Endothelial cell of umbilical vein (primary cell): ENCODE measurements around the gene CACHD1. TPM values are rescaled to one million over a fixed set of nuclear protein-coding genes. Genes with fewer than 3 reads are reported as not detected.
"Not testable (repeated sequence)": the region's sequence is repeated elsewhere in the genome, so short reads cannot be mapped to it uniquely, and the experiment has no call there.

Experiments used
- BruUV-seq: library from RNA; stranded (reverse); fragments of 400-500 nt; replicated peaks from 2 replicates; lab custom pipeline; 2021; lab: Mats Ljungman, UMichigan
- CTCF ChIA-PET: fragments of 300-600, 350-600 bp; sonication (Branson Sonifier 250); formaldehyde crosslinking; loops from one replicate; lab custom pipeline; 2021; ENCODE audit warnings: antibody characterized with exemption, inconsistent platforms; lab: Charles Lee
- POLR2A ChIA-PET: fragments of 300-600, 350-600 bp; sonication (Branson Sonifier 250); formaldehyde crosslinking; loops from one replicate; lab custom pipeline; 2021; ENCODE audit warnings: antibody characterized with exemption, inconsistent platforms; lab: Charles Lee
- DNase-seq: peaks from one replicate; pipeline ENCODE4 v3.0.0-alpha.2; 2011; ENCODE audit warnings: low read depth, low spot score
- FAIRE-seq: peaks from 2 replicates; lab custom pipeline; 2011; peaks lifted over from hg19 to GRCh38; lab: Jason Lieb, UNC
- H2AFZ ChIP-seq: 2 replicates; pipeline ENCODE4 v1.6.0; 2012; ENCODE audit warnings: low read depth, low read length, control low read depth, inconsistent platforms
- H3K27ac ChIP-seq: 2 replicates; pipeline ENCODE4 v1.5.1; 2011; ENCODE audit warnings: low read depth, mild to moderate bottlenecking, control low read depth, low read length, moderate library complexity; ENCODE audit not compliant: insufficient read depth
- H3K27me3 ChIP-seq, 2 experiments: 2 replicates each; pipeline versions ENCODE4 v1.6.0 to v1.6.1; 2011; ENCODE audit warnings: low read length in 2 of 2, mixed read lengths in 1 of 2; ENCODE audit not compliant: control insufficient read depth in 2 of 2, insufficient read depth in 2 of 2
- H3K36me3 ChIP-seq, 2 experiments: 2 replicates in 1 of 2; 3 replicates in 1 of 2; pipeline ENCODE4 v1.5.1; 2011; ENCODE audit warnings: low read length in 2 of 2, mild to moderate bottlenecking in 1 of 2, moderate library complexity in 1 of 2; ENCODE audit not compliant: control insufficient read depth in 2 of 2, insufficient read depth in 2 of 2; ENCODE audit errors: extremely low read depth in 1 of 2
- H3K4me1 ChIP-seq: 3 replicates; pipeline ENCODE4 v1.5.1; 2011; ENCODE audit warnings: mild to moderate bottlenecking, low read length; ENCODE audit not compliant: control insufficient read depth, insufficient read depth; ENCODE audit errors: extremely low read depth
- H3K4me2 ChIP-seq: 2 replicates; pipeline ENCODE4 v1.6.1; 2011; ENCODE audit warnings: low read length, control low read depth, mixed read lengths; ENCODE audit not compliant: insufficient read depth
- H3K4me3 ChIP-seq, 3 experiments: fragments of 200-600 bp in 1 of 3; sonication (generic), shearing (Covaris generic) in 1 of 3; replicated peaks in 1 of 3; 2 replicates each; pipeline ENCODE4 v1.5.1; 2011 to 2016; ENCODE audit warnings: control low read depth in 3 of 3, low read length in 3 of 3, mild to moderate bottlenecking in 2 of 3, inconsistent platforms in 1 of 3, low read depth in 1 of 3, moderate library complexity in 1 of 3; ENCODE audit not compliant: insufficient read depth in 1 of 3
- H3K79me2 ChIP-seq: 2 replicates; pipeline ENCODE4 v1.6.0; 2012; ENCODE audit warnings: low read length, inconsistent platforms; ENCODE audit not compliant: control insufficient read depth, insufficient read depth
- H3K9ac ChIP-seq: replicated peaks from 2 replicates; pipeline ENCODE3; 2011; ENCODE audit warnings: low read length, control low read depth; ENCODE audit not compliant: insufficient read depth; ENCODE audit errors: extremely low read depth
- H3K9me1 ChIP-seq: replicated peaks from 3 replicates; pipeline ENCODE4 v1.6.0; 2011; ENCODE audit warnings: mild to moderate bottlenecking, low read length; ENCODE audit not compliant: control insufficient read depth, insufficient read depth; ENCODE audit errors: extremely low read depth
- H3K9me3 ChIP-seq: replicated peaks from 2 replicates; pipeline ENCODE4 v1.5.1; 2012; ENCODE audit warnings: low read length, inconsistent platforms; ENCODE audit not compliant: control insufficient read depth, insufficient read depth
- H4K20me1 ChIP-seq: replicated peaks from 2 replicates; pipeline ENCODE3; 2011; ENCODE audit warnings: mild to moderate bottlenecking, low read length; ENCODE audit not compliant: control insufficient read depth, insufficient read depth; ENCODE audit errors: extremely low read depth
- EZH2 ChIP-seq: IDR thresholded peaks from 2 replicates; pipeline ENCODE4 v1.6.1; 2012; ENCODE audit warnings: borderline replicate concordance, low read depth, mild to moderate bottlenecking, moderate library complexity, low read length, inconsistent platforms; ENCODE audit not compliant: severe bottlenecking
- GATA2 ChIP-seq: IDR thresholded peaks from 2 replicates; pipeline ENCODE4 v1.7.0; 2011; ENCODE audit warnings: low read depth, mild to moderate bottlenecking, moderate library complexity, mixed read lengths, low read length; ENCODE audit not compliant: insufficient read length, insufficient read depth
- JUN ChIP-seq: IDR thresholded peaks from 2 replicates; pipeline ENCODE4 v1.6.1; 2011; ENCODE audit warnings: borderline replicate concordance, low read depth; ENCODE audit not compliant: insufficient read length, insufficient read depth
- MAX ChIP-seq: IDR thresholded peaks from 2 replicates; pipeline ENCODE4 v1.6.1; 2011; ENCODE audit not compliant: insufficient read depth, insufficient read length
- POLR2A ChIP-seq: IDR thresholded peaks from 2 replicates; pipeline ENCODE4 v1.6.1; 2012; ENCODE audit warnings: low read depth, mild to moderate bottlenecking, control low read depth, low read length
- POLR2AphosphoS5 ChIP-seq: IDR thresholded peaks from 2 replicates; pipeline ENCODE4 v1.6.1; 2012; ENCODE audit warnings: low read depth, mild to moderate bottlenecking, control low read depth, low read length, moderate library complexity; ENCODE audit not compliant: insufficient read depth
- dilution Hi-C: fragments of 300-500 bp; cut with MboI; formaldehyde crosslinking; loops from one replicate; pipeline ENCODE4 v1.15.0; 2019; ENCODE audit warnings: low sequenced_read_pairs; ENCODE audit not compliant: extremely low pct_ligation_motif_present
- intact Hi-C: fragments of 100-400 bp; cut with micrococcal nuclease; formaldehyde crosslinking; loops from one replicate; pipeline ENCODE4 v1.10.0; 2022
- polyA plus RNA-seq, 4 experiments: library from polyadenylated mRNA; depleted of rRNA in 3 of 4; stranded (reverse) in 3 of 4; unstranded in 1 of 4; fragments of >200 nt; gene quantifications; 2 replicates each; pipeline versions ENCODE4 v1.2.1 to v1.2.3, GENCODE V29; 2011 to 2012; ENCODE audit warnings: missing spikeins in 1 of 4
- total RNA-seq: library from RNA; stranded (reverse); gene quantifications from 2 replicates; pipeline ENCODE4 v1.2.3, GENCODE V29; 2021

The CACHD1 gene
- total and polyA plus RNA-seq, 2 donors (not counting 3 experiments of a cell fraction or from before 2014, with no cell fraction given) = 3.6 to 9.3 TPM

GRCh38 chr1:64511044-64511443 lies 41.1 kb downstream of the CACHD1 start:
- no peak overlapping the region for H3K9ac ChIP-seq
- POLR2A ChIA-PET = no interaction called here
- FAIRE-seq (no peak), DNase-seq (no peak)
- no peaks in the 10 kb centered on the region for H3K36me3 ChIP-seq
- H3K4me2 ChIP-seq = no peak overlapping the region
- no peak overlapping the region for H3K27ac ChIP-seq
- TF ChIP-seq MAX (no peak), EZH2 (no peak), POLR2A (no peak), POLR2AphosphoS5 (no peak), JUN (no peak), GATA2 (no peak)
- H3K4me1 ChIP-seq = peaks cover 16% of the 10 kb centered on the region
- H3K27me3 ChIP-seq = no peaks in the 10 kb centered on the region
- CTCF ChIA-PET = no interaction called here
- BruUV-seq = no TSS peak
- H2AFZ ChIP-seq = no peak overlapping the region
- H3K9me3 ChIP-seq = no peaks in the 10 kb centered on the region
- dilution Hi-C loops (no loop called here), intact Hi-C loops (no loop called here)
- H3K9me1 ChIP-seq = no peaks in the 10 kb centered on the region
- H4K20me1 ChIP-seq = no peaks in the 10 kb centered on the region
- no peaks in the 10 kb centered on the region for H3K79me2 ChIP-seq
- H3K4me3 ChIP-seq = no peak overlapping the region

GRCh38 chr1:64512206-64512605 lies 42.3 kb downstream of the CACHD1 start:
- H3K4me2 ChIP-seq, H3K36me3 ChIP-seq, BruUV-seq, H2AFZ ChIP-seq, H3K9me1 ChIP-seq, H3K9me3 ChIP-seq, H3K4me3 ChIP-seq, H3K9ac ChIP-seq, POLR2A ChIA-PET, H3K27ac ChIP-seq, H3K27me3 ChIP-seq, CTCF ChIA-PET, intact Hi-C loops, dilution Hi-C loops, FAIRE-seq, H4K20me1 ChIP-seq, DNase-seq, H3K79me2 ChIP-seq: not testable (repeated sequence)
- peaks cover 25% of the 10 kb centered on the region for H3K4me1 ChIP-seq
